HG02943 (cell line): ENCODE measurements around the gene TINAGL1.

ENCODE experiments used
- ATAC-seq: cut with Tn5 transposase; IDR thresholded peaks from one replicate; pipeline ENCODE4 v1.9.1; 2021; ENCODE audit warnings: mild to moderate bottlenecking, low read depth, moderate library complexity; ENCODE audit not compliant: unreplicated experiment

The TINAGL1 gene

GRCh38 chr1:31600641-31601040 lies 24.3 kb downstream of the TINAGL1 start:
- no peak for ATAC-seq

GRCh38 chr1:31602081-31602480 lies 25.8 kb downstream of the TINAGL1 start:
- no peak for ATAC-seq

- ATAC-seq, result peak; percentile 87
These were observed 29.7 kb downstream of the TINAGL1 start for GRCh38 chr1:31605908-31606427.

GRCh38 chr1:31607360-31607759 lies 31.0 kb downstream of the TINAGL1 start:
- ATAC-seq, result no peak

- no peak for ATAC-seq
These were observed 33.3 kb downstream of the TINAGL1 start for GRCh38 chr1:31609514-31610118.

GRCh38 chr1:31614414-31615005 lies 38.2 kb downstream of the TINAGL1 start:
- ATAC-seq, result no peak

- no peak for ATAC-seq
These were observed 39.1 kb downstream of the TINAGL1 start for GRCh38 chr1:31615414-31615813.

- ATAC-seq, result no peak
These were observed 39.6 kb downstream of the TINAGL1 start for GRCh38 chr1:31615939-31616338.

- ATAC-seq, result no peak
These were observed 41.1 kb downstream of the TINAGL1 start, which contains the start of gene HCRTR1 for GRCh38 chr1:31617218-31617915. HCRTR1 (plus strand) TSS chr1:31617689; CDS start chr1:31619193, 1,504 bp downstream.

GRCh38 chr1:31617916-31618746 lies 41.8 kb downstream of the TINAGL1 start:
- ATAC-seq, result no peak

- no peak for ATAC-seq
These were observed 42.9 kb downstream of the TINAGL1 start for GRCh38 chr1:31618916-31619846.

- ATAC-seq, result no peak
These were observed 44.5 kb downstream of the TINAGL1 start for GRCh38 chr1:31620631-31621497.

- no peak for ATAC-seq
These were observed 45.1 kb downstream of the TINAGL1 start for GRCh38 chr1:31621498-31621820.

GRCh38 chr1:31621847-31622730 lies 45.8 kb downstream of the TINAGL1 start:
- ATAC-seq, result no peak

- ATAC-seq, result no peak
These were observed 47.0 kb downstream of the TINAGL1 start for GRCh38 chr1:31623365-31623764.

- ATAC-seq, result no peak
These were observed 48.0 kb downstream of the TINAGL1 start for GRCh38 chr1:31624309-31624708.

GRCh38 chr1:31624731-31625514 lies 48.6 kb downstream of the TINAGL1 start:
- ATAC-seq, result no peak
